Mesodermal cell (in vitro differentiated cells): Measurements from ENCODE around the gene BCCIP.

Experiments
- H3K27ac ChIP-seq: 2 replicates; pipeline ENCODE4 v1.7.0; 2013; ENCODE audit warnings: mild to moderate bottlenecking, low read depth, low read length, moderate library complexity; ENCODE audit not compliant: severe bottlenecking
- H3K36me3 ChIP-seq: 2 replicates; pipeline ENCODE4 v1.7.1; 2013; ENCODE audit warnings: mild to moderate bottlenecking, low read length, moderate library complexity; ENCODE audit not compliant: control insufficient read depth, insufficient read depth
- H3K4me1 ChIP-seq: one replicate; pipeline ENCODE4 v1.7.1; 2013; ENCODE audit warnings: mild to moderate bottlenecking, low read length; ENCODE audit not compliant: insufficient read depth, control insufficient read depth, poor library complexity, severe bottlenecking
- H3K4me3 ChIP-seq: 2 replicates; pipeline ENCODE4 v1.7.0; 2013; ENCODE audit warnings: low read length, control low read depth, mild to moderate bottlenecking; ENCODE audit not compliant: insufficient read depth, poor library complexity, severe bottlenecking; ENCODE audit errors: extremely low read depth
- H3K9me3 ChIP-seq: 2 replicates; pipeline ENCODE4 v1.7.1; 2013; ENCODE audit warnings: mild to moderate bottlenecking, low read length, moderate library complexity; ENCODE audit not compliant: control insufficient read depth
- WGBS, 2 experiments: methylation state at CpG; one replicate each; pipeline ENCODE4 v1.1.5; 2013; ENCODE audit warnings: missing lambda C conversion rate in 2 of 2; ENCODE audit not compliant: insufficient coverage in 2 of 2; 5-methylcytosine and 5-hydroxymethylcytosine counted together

The BCCIP gene

DNA sequence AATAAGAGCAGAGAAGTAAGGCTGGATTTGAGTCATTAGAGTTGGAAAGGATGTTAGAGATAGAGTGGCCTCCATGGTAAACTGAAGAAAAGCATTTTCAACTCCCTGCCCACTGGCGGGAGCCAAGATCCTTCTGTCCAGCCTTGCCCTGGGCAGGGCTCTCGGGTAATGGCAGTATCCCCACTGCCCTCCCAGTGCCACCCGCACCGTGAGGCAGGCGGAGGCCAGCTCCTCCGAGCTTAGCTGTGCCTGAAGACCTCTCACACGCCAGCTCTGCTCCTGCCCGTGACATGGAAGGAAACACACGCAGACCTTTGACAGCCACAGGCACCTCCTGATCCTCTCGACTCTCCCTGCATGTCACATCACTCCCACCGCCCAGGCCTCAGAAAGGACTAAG is 22.3 kb downstream of the BCCIP start:
- Histone ChIP-seq H3K4me3 (no peak overlapping the region), H3K4me1 (no peaks in the 10 kb centered on the region), H3K9me3 (no peaks in the 10 kb centered on the region), H3K36me3 (peaks cover 47% of the 10 kb centered on the region), H3K27ac (no peak overlapping the region)
- 97 to 98% methylated on average over 7 to 10 of the region's 11 CpGs for WGBS, 2 experiments

DNA sequence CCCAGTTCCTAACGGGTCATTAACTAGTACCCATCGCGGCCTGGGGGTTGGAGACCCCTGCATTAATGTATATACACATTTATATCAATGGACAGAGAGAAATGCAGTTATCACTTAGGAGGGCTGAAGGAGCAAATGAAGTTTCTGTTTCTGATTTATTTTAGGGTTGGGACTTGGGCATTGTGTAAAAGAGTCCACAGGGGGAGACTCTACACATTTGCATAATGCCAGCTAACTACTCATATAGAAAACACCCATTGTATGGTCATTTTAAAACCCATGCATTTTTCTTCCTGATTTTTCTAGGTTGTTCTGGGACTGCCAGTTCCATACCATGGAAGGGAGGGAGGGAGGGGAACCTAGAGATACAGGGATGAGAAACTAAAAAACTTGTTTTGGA is 23.5 kb downstream of the BCCIP start:
- Histone ChIP-seq H3K27ac (no peak overlapping the region), H3K36me3 (peaks cover 47% of the 10 kb centered on the region), H3K9me3 (no peaks in the 10 kb centered on the region), H3K4me1 (no peaks in the 10 kb centered on the region), H3K4me3 (no peak overlapping the region)
- WGBS, 2 experiments: no CpG with 5 or more reads among the region's 3 CpGs

GRCh38 chr10:125848371-125848770 is 25.0 kb downstream of the BCCIP start:
- Histone ChIP-seq H3K9me3 (no peaks in the 10 kb centered on the region), H3K36me3 (peaks cover 54% of the 10 kb centered on the region), H3K4me1 (no peaks in the 10 kb centered on the region), H3K4me3 (no peak overlapping the region), H3K27ac (no peak overlapping the region)
- 94 to 96% methylated on average over 2 of the region's 2 CpGs for WGBS, 2 experiments

DNA sequence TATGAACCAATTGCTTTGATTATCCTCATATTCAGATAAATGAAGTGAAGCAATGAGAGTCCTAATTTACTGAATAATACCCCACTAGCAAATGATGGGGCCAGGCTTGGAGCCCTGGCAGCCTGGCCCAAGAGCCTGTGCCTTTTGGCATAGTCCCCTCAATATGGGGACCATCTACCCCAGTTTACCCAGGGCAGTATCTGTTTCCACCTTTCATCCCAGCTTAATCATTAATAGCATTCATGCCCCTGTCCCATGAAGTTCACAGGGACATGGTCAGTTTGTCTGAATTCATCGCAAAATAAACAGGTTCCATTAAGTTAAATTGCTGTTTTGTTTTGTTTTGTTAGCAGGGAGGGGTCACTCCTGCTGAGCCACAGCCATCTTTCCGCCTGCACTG is 25.5 kb downstream of the BCCIP start:
- H3K36me3 ChIP-seq: peaks cover 59% of the 10 kb centered on the region
- no peaks in the 10 kb centered on the region for H3K9me3 ChIP-seq
- WGBS, 2 experiments: 100% methylated on average over 2 of the region's 2 CpGs

GRCh38 chr10:125849448-125849847 is 26.1 kb downstream of the BCCIP start:
- Histone ChIP-seq H3K27ac (no peak overlapping the region), H3K4me3 (no peak overlapping the region), H3K9me3 (no peaks in the 10 kb centered on the region), H3K4me1 (no peaks in the 10 kb centered on the region), H3K36me3 (peaks cover 62% of the 10 kb centered on the region)
- 83% methylated on average over 1 of the region's 7 CpGs; no CpG with 5 or more reads in 1 of the 2 experiments for WGBS, 2 experiments

More for the DNA sequence above, 25.5 kb downstream of the BCCIP start:
- Histone ChIP-seq H3K27ac (no peak overlapping the region), H3K4me3 (no peak overlapping the region), H3K4me1 (no peaks in the 10 kb centered on the region)

DNA sequence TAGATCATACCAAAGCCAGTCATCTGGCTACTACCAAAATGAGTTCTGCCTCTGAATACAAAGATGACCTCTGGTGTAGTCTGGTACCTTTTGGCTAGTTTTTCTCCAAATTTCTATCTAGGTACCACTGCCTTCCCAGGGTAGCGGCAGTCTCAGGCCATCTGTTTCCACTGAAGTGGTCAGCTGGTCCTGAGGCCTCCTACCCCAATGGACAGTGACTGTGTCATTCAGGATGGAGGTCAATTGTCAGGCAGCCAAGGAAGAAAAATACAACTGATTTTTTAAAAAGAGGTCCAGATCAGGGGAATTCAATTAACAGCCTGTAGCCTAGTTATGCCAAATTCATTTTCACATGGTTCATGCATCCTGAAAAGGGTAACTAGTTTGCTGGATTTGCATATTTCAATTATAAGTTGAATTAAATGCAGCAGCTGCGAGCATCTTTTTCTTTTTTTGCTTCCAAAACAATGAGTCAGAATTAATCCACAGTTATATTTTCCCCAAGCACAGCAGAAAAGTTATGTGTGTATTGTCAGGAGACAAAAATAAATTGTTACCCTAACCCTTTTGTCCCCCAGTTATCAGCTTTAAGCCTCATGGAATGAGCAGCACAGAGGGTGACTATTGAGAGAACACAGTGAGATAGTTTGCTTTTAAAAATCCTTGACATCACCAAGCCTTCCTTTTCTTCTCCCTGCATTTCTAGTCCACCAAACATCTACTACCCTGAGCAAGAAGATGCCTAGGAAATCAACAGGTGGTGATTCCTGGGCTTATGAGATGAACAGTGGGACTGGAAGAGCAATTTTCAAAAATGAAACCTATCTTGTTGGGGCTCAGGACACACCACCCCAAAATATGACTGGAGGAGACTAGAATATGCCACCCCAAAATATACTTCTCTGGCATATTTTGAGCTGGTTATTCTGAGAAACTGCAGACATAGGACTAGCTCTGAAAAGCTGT is 27.7 kb downstream of the BCCIP start:
- Histone ChIP-seq H3K4me3 (no peak overlapping the region), H3K9me3 (no peaks in the 10 kb centered on the region), H3K4me1 (no peaks in the 10 kb centered on the region), H3K36me3 (peaks cover 65% of the 10 kb centered on the region), H3K27ac (no peak overlapping the region)
- 100% methylated on average over 1 of the region's 2 CpGs; no CpG with 5 or more reads in 1 of the 2 experiments for WGBS, 2 experiments

GRCh38 chr10:125852487-125852886 is 29.1 kb downstream of the BCCIP start:
- Histone ChIP-seq H3K4me1 (no peaks in the 10 kb centered on the region), H3K27ac (no peak overlapping the region), H3K9me3 (no peaks in the 10 kb centered on the region), H3K36me3 (peaks cover 68% of the 10 kb centered on the region), H3K4me3 (no peak overlapping the region)
- WGBS, 2 experiments: 98% methylated on average over 5 to 6 of the region's 7 CpGs

- H3K36me3 ChIP-seq: peaks cover 42% of the 10 kb centered on the region
- 90 to 91% methylated on average over 1 to 2 of the region's 2 CpGs for WGBS, 2 experiments
Observed at GRCh38 chr10:125857185-125857760, 33.9 kb downstream of the BCCIP start.

GRCh38 chr10:125859128-125859817 is 35.9 kb downstream of the BCCIP start:
- H3K4me1 ChIP-seq: no peaks in the 10 kb centered on the region
- H3K27ac ChIP-seq: no peak overlapping the region
- no peak overlapping the region for H3K4me3 ChIP-seq
- H3K9me3 ChIP-seq: no peaks in the 10 kb centered on the region
- no CpG with 5 or more reads among the region's 4 CpGs for WGBS, 2 experiments
- peaks cover 31% of the 10 kb centered on the region for H3K36me3 ChIP-seq

More at GRCh38 chr10:125857185-125857760, 33.9 kb downstream of the BCCIP start:
- Histone ChIP-seq H3K9me3 (no peaks in the 10 kb centered on the region), H3K27ac (no peak overlapping the region), H3K4me3 (no peak overlapping the region), H3K4me1 (no peaks in the 10 kb centered on the region)

- no peak overlapping the region for H3K27ac ChIP-seq
- H3K9me3 ChIP-seq: no peaks in the 10 kb centered on the region
- peaks cover 23% of the 10 kb centered on the region for H3K36me3 ChIP-seq
- no peak overlapping the region for H3K4me3 ChIP-seq
- no peaks in the 10 kb centered on the region for H3K4me1 ChIP-seq
- WGBS, 2 experiments: 86 to 96% methylated on average over 2 of the region's 3 CpGs
Observed at GRCh38 chr10:125865120-125865519, 41.8 kb downstream of the BCCIP start.
